Subcutaneous abdominal adipose tissue (tissue), 5 donors: ENCODE data around the gene PROKR1.
A peak's percentile ranks its signal among the peaks of the same experiment; 100 is the strongest.
"Not testable (repeated sequence)": the region's sequence is repeated elsewhere in the genome, so short reads cannot be mapped to it uniquely, and the experiment has no call there.

Source experiments
- H3K27ac ChIP-seq: one replicate; pipeline ENCODE4 v1.7.0; 2013; ENCODE audit warnings: low read depth, mild to moderate bottlenecking, inconsistent platforms, low read length, moderate library complexity
- H3K27me3 ChIP-seq, 5 donors: one replicate each; pipeline ENCODE4 v1.7.0; 2013; ENCODE audit warnings: low read length in 5 of 5, inconsistent platforms in 1 of 5; ENCODE audit not compliant: control insufficient read depth in 5 of 5, insufficient read depth in 4 of 5
- H3K36me3 ChIP-seq, 5 donors: one replicate each; pipeline ENCODE4 v1.7.0; 2013; ENCODE audit warnings: low read length in 5 of 5; ENCODE audit not compliant: control insufficient read depth in 5 of 5, insufficient read depth in 5 of 5
- H3K4me1 ChIP-seq, 5 donors: one replicate each; pipeline ENCODE4 v1.7.0; 2013; ENCODE audit warnings: low read length in 5 of 5, mild to moderate bottlenecking in 3 of 5, moderate library complexity in 1 of 5; ENCODE audit not compliant: control insufficient read depth in 5 of 5, insufficient read depth in 5 of 5
- H3K4me3 ChIP-seq, 5 donors: one replicate each; pipeline ENCODE4 v1.7.0; 2013; ENCODE audit warnings: low read length in 5 of 5, low read depth in 1 of 5
- H3K9ac ChIP-seq, 5 donors: one replicate each; pipeline ENCODE4 v1.7.0; 2013; ENCODE audit warnings: low read length in 5 of 5, mild to moderate bottlenecking in 4 of 5, moderate library complexity in 3 of 5
- H3K9me3 ChIP-seq, 5 donors: one replicate each; pipeline ENCODE4 v1.7.0; 2013; ENCODE audit warnings: low read length in 5 of 5; ENCODE audit not compliant: control insufficient read depth in 5 of 5
- donor health status: healthy.
- donor health status: healthy.
- donor health status: healthy.
- donor health status: healthy.
- donor health status: healthy.

PROKR1 gene

DNA sequence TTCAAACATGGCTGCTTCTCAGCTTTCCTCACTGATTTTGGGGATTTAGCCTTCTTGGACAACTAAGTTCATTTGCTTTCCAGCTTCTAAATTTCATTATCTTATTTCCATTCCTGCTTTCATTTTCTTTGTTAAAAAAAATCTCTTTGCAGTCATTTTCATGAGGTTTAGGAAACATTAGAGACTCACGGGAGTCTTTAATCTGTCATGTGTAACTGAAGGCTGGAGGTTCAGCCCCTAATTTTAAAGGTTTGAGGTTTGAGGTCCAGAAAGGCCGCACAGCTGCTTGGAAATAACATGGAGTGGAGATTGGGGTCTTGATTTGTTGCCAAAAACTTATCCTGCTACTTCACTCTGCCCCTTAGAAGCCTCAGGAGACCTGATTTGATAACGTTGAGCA, 30.3 kb downstream of the PROKR1 start:
- no peaks in the 10 kb centered on the region for H3K36me3 ChIP-seq
- H3K27ac ChIP-seq = no peak overlapping the region
- H3K4me1 ChIP-seq = no peaks in the 10 kb centered on the region
- no peak overlapping the region for H3K4me3 ChIP-seq
- H3K9me3 ChIP-seq = peaks cover 0 to 9% (median 0%) of the 10 kb centered on the region in 5 donors
- H3K27me3 ChIP-seq = no peaks in the 10 kb centered on the region
- H3K9ac ChIP-seq = no peak overlapping the region

DNA sequence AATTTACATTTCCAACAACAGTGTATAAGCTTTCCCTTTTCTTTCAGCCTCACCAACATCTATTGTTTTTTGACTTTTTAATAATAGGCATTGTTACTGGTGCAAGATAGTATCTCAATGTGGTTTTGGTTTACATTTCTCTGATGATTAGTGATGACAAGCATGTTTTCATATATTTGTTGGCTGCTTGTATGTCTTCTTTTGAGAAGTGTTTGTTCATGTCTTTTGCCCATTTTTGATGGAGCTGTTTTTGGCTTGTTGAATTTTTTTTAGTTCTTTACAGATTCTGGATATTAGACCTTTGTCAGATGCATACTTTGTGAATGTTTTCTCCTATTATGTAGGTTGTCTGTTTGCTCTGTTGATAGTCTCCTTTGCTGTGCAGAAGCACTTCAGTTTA, 32.1 kb downstream of the PROKR1 start:
- H3K9me3 ChIP-seq = peaks cover 0 to 9% (median 0%) of the 10 kb centered on the region in 5 donors
- no peak overlapping the region for H3K9ac ChIP-seq
- H3K4me3 ChIP-seq = no peak overlapping the region
- no peak overlapping the region for H3K27ac ChIP-seq
- H3K36me3 ChIP-seq = no peaks in the 10 kb centered on the region
- no peaks in the 10 kb centered on the region for H3K4me1 ChIP-seq
- no peaks in the 10 kb centered on the region for H3K27me3 ChIP-seq

GRCh38 chr2:68677837-68678236, 34.5 kb downstream of the PROKR1 start:
- H3K9ac ChIP-seq, H3K36me3 ChIP-seq, H3K27ac ChIP-seq, H3K4me1 ChIP-seq, H3K27me3 ChIP-seq, H3K9me3 ChIP-seq, H3K4me3 ChIP-seq: not testable (repeated sequence)

DNA sequence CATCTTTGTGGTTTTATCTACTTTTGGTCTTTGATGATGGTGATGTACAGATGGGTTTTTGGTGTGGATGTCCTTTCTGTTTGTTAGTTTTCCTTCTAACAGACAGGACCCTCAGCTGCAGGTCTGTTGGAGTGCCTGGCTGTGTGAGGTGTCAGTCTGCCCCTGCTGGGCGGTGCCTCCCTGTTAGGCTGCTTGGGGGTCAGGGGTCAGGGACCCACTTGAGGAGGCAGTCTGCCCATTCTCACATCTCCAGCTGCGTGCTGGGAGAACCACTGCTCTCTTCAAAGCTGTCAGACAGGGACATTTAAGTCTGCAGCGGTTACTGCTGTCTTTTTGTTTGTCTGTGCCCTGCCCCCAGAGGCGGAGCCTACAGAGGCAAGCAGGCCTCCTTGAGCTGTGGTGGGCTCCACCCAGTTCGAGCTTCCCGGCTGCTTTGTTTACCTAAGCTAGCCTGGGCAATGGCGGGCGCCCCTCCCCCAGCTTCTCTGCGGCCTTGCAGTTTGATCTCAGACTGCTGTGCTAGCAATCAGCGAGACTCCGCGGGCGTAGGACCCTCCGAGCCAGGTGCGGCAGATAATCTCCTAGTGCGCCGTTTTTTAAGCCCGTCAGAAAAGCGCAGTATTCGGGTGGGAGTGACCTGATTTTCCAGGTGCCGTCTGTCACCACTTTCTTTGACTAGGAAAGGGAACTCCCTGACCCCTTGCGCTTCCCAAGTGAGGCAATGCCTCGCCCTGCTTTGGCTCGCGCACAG, 36.0 kb downstream of the PROKR1 start:
- not testable (repeated sequence) for H3K9me3 ChIP-seq, H3K27me3 ChIP-seq, H3K4me1 ChIP-seq, H3K36me3 ChIP-seq, H3K27ac ChIP-seq, H3K9ac ChIP-seq
- peak overlapping the region in 3 of 5 donors; percentile 11 to 31 (median 15) for H3K4me3 ChIP-seq

GRCh38 chr2:68679917-68680267, 36.5 kb downstream of the PROKR1 start:
- H3K9me3 ChIP-seq, H3K27me3 ChIP-seq, H3K36me3 ChIP-seq, H3K4me1 ChIP-seq, H3K27ac ChIP-seq, H3K9ac ChIP-seq: not testable (repeated sequence)
- peak overlapping the region in 3 of 5 donors; percentile 14 to 31 (median 22) for H3K4me3 ChIP-seq

GRCh38 chr2:68684197-68684596, 40.8 kb downstream of the PROKR1 start:
- no peaks in the 10 kb centered on the region for H3K9me3 ChIP-seq
- H3K4me1 ChIP-seq = no peaks in the 10 kb centered on the region
- no peak overlapping the region for H3K9ac ChIP-seq
- no peak overlapping the region for H3K4me3 ChIP-seq
- H3K36me3 ChIP-seq = no peaks in the 10 kb centered on the region
- H3K27ac ChIP-seq = no peak overlapping the region
- no peaks in the 10 kb centered on the region for H3K27me3 ChIP-seq

DNA sequence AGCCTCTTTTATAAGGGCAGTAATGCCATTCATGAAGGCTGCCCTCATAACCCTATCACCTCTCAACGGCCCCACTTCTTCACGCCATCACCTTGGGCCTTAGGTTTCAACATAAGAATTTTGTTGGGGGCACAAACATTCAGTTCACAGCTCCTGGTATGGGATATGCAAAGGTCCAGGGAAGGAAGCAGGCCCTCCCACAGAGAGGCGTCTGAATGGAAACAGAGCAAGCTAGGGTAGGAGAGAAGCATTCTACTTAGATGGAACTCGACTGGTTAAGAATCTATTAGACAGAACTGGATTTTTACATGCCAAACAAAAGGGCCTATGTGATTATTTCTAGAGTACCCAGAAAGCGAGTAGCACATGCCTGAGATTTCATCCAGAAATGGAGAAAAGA, 42.8 kb downstream of the PROKR1 start:
- no peaks in the 10 kb centered on the region for H3K4me1 ChIP-seq
- no peaks in the 10 kb centered on the region for H3K36me3 ChIP-seq
- H3K27me3 ChIP-seq = no peaks in the 10 kb centered on the region
- H3K9ac ChIP-seq = no peak overlapping the region
- no peak overlapping the region for H3K4me3 ChIP-seq
- H3K27ac ChIP-seq = no peak overlapping the region
- H3K9me3 ChIP-seq = no peaks in the 10 kb centered on the region

- Histone ChIP-seq H3K4me3 (no peak overlapping the region), H3K4me1 (no peaks in the 10 kb centered on the region), H3K9me3 (no peaks in the 10 kb centered on the region), H3K27me3 (no peaks in the 10 kb centered on the region), H3K27ac (no peak overlapping the region), H3K36me3 (no peaks in the 10 kb centered on the region), H3K9ac (no peak overlapping the region)
Observed at GRCh38 chr2:68687018-68687417, 43.6 kb downstream of the PROKR1 start.

DNA sequence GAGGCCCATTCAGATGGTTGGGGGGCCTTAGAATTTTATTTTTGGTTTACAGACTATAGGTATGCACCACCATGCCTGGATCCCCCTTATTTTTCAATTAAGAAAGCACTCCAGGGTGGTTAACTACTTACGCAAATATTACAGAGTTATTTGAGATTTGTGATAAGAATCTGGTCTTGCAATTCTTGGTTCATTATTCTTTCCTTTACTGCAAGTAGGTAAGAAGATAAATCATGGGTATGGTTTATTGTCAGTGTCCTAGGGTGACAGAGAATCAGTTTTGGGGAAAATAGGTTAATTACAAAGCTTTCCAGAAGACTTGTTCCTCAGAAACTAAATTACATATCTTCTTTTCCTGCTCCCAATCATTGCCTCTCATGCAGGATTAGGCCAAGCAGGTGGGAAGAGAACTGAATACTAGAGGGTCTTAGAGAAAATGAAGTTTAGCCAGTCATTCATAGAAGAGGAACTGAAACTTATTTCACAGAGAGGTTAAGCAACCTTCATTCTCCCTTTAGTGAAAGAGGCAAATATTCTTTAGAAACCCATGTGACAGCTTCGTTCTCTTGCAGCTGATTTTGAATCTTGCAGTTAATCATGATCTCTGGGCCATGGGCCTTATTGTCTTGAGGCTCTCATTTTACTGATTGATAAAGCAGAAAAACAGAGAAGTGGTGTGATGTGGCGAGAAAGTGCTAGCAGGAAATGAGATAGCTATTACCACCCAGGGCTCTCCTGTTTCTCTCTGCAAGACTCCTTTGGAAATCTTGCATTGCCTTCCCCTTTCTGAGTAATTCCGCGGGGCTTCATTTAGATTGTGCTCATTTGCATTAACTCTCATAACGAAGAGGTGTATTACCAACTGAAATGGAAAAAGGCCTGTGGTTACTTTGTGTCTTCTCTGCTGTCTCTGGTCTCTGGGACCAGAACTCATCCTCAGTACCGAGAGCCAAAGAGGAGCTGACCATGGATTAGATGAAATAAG, 46.5 kb downstream of the PROKR1 start:
- Histone ChIP-seq H3K36me3 (no peaks in the 10 kb centered on the region), H3K27ac (no peak overlapping the region), H3K4me3 (no peak overlapping the region), H3K9ac (no peak overlapping the region), H3K27me3 (no peaks in the 10 kb centered on the region), H3K9me3 (no peaks in the 10 kb centered on the region), H3K4me1 (no peaks in the 10 kb centered on the region)

- no peak overlapping the region for H3K27ac ChIP-seq
- no peaks in the 10 kb centered on the region for H3K4me1 ChIP-seq
- H3K9ac ChIP-seq = no peak overlapping the region
- H3K9me3 ChIP-seq = no peaks in the 10 kb centered on the region
- no peak overlapping the region for H3K4me3 ChIP-seq
- H3K36me3 ChIP-seq = no peaks in the 10 kb centered on the region
- H3K27me3 ChIP-seq = no peaks in the 10 kb centered on the region
Observed at GRCh38 chr2:68690851-68691250, 47.5 kb downstream of the PROKR1 start.
